ENCODE measurements around the gene POMGNT2.

- TF ChIP-seq CTCF (IDR thresholded peaks at IDR 0.05; ENCODE audit: insufficient read depth, low read depth, low read length): no peak
- TF ChIP-seq EZH2 (IDR thresholded peaks at IDR 0.05; ENCODE audit: insufficient read depth, low read length): no peak
Measured at GRCh38 chr3:43087249-43087776, 18.6 kb downstream of the POMGNT2 start.

All from astrocyte (in vitro differentiated cells and primary cell).